Measurements from ENCODE around the gene DPAGT1. TPM values are rescaled to one million over a fixed set of nuclear protein-coding genes. Genes with fewer than 3 reads are reported as not detected.
A peak's percentile ranks its signal among the peaks of the same experiment; 100 is the strongest.

The DPAGT1 gene
- total and polyA plus RNA-seq, 2 experiments from 2014 or later, result 37.2 to 52.6 TPM

DNA sequence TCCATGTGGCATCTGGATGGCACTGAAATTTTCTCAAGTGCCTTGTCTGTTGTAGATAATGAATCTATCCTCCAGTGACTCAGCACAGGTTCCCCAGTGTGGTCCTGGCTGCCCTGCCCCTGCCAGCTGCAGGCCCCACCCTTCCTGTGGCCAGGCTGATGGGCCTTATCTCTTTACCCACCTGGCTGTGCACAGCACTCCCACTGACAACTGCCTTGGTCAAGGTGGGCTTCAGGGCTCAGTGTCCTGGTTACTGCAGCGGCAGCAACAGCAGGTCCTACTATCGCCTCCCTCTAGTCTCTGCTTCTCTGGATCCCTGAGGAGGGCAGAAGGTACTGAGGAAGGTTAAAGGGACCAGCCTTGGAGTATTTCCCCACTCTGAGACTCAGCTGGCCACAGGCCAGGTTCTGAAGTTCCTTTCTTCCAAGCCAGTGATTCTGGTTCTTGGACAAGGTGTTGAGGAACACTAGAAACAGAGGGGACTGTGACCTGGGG is 13.9 kb downstream of the DPAGT1 start (continued):
- TF ChIP-seq, protein P1, sequence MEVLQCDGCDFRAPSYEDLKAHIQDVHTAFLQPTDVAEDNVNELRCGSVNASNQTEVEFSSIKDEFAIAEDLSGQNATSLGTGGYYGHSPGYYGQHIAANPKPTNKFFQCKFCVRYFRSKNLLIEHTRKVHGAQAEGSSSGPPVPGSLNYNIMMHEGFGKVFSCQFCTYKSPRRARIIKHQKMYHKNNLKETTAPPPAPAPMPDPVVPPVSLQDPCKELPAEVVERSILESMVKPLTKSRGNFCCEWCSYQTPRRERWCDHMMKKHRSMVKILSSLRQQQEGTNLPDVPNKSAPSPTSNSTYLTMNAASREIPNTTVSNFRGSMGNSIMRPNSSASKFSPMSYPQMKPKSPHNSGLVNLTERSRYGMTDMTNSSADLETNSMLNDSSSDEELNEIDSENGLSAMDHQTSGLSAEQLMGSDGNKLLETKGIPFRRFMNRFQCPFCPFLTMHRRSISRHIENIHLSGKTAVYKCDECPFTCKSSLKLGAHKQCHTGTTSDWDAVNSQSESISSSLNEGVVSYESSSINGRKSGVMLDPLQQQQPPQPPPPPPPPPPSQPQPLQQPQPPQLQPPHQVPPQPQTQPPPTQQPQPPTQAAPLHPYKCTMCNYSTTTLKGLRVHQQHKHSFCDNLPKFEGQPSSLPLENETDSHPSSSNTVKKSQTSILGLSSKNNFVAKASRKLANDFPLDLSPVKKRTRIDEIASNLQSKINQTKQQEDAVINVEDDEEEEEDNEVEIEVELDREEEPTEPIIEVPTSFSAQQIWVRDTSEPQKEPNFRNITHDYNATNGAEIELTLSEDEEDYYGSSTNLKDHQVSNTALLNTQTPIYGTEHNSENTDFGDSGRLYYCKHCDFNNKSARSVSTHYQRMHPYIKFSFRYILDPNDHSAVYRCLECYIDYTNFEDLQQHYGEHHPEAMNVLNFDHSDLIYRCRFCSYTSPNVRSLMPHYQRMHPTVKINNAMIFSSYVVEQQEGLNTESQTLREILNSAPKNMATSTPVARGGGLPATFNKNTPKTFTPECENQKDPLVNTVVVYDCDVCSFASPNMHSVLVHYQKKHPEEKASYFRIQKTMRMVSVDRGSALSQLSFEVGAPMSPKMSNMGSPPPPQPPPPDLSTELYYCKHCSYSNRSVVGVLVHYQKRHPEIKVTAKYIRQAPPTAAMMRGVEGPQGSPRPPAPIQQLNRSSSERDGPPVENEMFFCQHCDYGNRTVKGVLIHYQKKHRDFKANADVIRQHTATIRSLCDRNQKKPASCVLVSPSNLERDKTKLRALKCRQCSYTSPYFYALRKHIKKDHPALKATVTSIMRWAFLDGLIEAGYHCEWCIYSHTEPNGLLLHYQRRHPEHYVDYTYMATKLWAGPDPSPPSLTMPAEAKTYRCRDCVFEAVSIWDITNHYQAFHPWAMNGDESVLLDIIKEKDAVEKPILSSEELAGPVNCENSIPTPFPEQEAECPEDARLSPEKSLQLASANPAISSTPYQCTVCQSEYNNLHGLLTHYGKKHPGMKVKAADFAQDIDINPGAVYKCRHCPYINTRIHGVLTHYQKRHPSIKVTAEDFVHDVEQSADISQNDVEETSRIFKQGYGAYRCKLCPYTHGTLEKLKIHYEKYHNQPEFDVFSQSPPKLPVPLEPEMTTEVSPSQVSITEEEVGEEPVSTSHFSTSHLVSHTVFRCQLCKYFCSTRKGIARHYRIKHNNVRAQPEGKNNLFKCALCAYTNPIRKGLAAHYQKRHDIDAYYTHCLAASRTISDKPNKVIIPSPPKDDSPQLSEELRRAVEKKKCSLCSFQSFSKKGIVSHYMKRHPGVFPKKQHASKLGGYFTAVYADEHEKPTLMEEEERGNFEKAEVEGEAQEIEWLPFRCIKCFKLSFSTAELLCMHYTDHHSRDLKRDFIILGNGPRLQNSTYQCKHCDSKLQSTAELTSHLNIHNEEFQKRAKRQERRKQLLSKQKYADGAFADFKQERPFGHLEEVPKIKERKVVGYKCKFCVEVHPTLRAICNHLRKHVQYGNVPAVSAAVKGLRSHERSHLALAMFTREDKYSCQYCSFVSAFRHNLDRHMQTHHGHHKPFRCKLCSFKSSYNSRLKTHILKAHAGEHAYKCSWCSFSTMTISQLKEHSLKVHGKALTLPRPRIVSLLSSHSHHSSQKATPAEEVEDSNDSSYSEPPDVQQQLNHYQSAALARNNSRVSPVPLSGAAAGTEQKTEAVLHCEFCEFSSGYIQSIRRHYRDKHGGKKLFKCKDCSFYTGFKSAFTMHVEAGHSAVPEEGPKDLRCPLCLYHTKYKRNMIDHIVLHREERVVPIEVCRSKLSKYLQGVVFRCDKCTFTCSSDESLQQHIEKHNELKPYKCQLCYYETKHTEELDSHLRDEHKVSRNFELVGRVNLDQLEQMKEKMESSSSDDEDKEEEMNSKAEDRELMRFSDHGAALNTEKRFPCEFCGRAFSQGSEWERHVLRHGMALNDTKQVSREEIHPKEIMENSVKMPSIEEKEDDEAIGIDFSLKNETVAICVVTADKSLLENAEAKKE (CRISPR knock-in tag; IDR thresholded peaks at IDR 0.05), result no peak
- no peak for TF ChIP-seq STAT1 (IDR thresholded peaks at IDR 0.05; ENCODE audit: unreplicated experiment)
- TF ChIP-seq EZH2 (IDR thresholded peaks at IDR 0.05; ENCODE audit: low read depth, unreplicated experiment), result no peak

- no peaks in the 10 kb centered on the region for H3K9me2 ChIP-seq (ENCODE audit: insufficient read depth)
- peak overlapping the region; percentile 77; the same call in 1 of the 2 replicates for H3K27ac Mint-ChIP-seq
- peak overlapping the region; percentile 37; the same call in 1 of the 3 replicates for H3K4me3 Mint-ChIP-seq
- H3K27me3 ChIP-seq (ENCODE audit: insufficient read depth), result no peaks in the 10 kb centered on the region
- peaks cover 31% of the 10 kb centered on the region for H3K36me3 Mint-ChIP-seq (ENCODE audit: low read depth)
- H3K9me3 Mint-ChIP-seq, result no peaks in the 10 kb centered on the region; the same call in 2 of the 3 replicates
- peaks cover 4% of the 10 kb centered on the region; the same call in 1 of the 2 replicates for H3K4me1 ChIP-seq (ENCODE audit: insufficient read depth)
- peaks cover 5% of the 10 kb centered on the region for H3K27me3 Mint-ChIP-seq (ENCODE audit: insufficient read depth, low read depth, poor library complexity)
- H3K4me1 Mint-ChIP-seq, result peaks cover 5% of the 10 kb centered on the region; the same call in 2 of the 3 replicates
- no peak overlapping the region for H3K4me3 ChIP-seq
- peaks cover 20% of the 10 kb centered on the region for H3K79me2 ChIP-seq (replicated peaks; ENCODE audit: insufficient read depth)
- H4K20me1 ChIP-seq (replicated peaks; ENCODE audit: insufficient read depth), result peaks cover 8% of the 10 kb centered on the region; the same call in 1 of the 2 replicates
- no peak overlapping the region for H2AFZ ChIP-seq
- H3F3A ChIP-seq (replicated peaks; ENCODE audit: low read depth), result peaks cover 18% of the 10 kb centered on the region
- H3K36me3 ChIP-seq (ENCODE audit: insufficient read depth), result no peaks in the 10 kb centered on the region; the same call in 1 of the 2 replicates
- DNase-seq (ENCODE audit: low spot score) (no peak), ATAC-seq (no peak)
- no peak overlapping the region for H3K4me2 ChIP-seq
- H3K27ac ChIP-seq (ENCODE audit: low read depth), result no peak overlapping the region
- TF ChIP-seq EZH2 (IDR thresholded peaks at IDR 0.05; ENCODE audit: low read depth, unreplicated experiment) (no peak), STAT1 (IDR thresholded peaks at IDR 0.05; ENCODE audit: unreplicated experiment) (no peak), CREB1 (CRISPR knock-in tag; IDR thresholded peaks at IDR 0.05; ENCODE audit: low read depth) (no peak)
- TF ChIP-seq, protein P1 (CRISPR knock-in tag; IDR thresholded peaks at IDR 0.05), result no peak
These were observed 14.5 kb downstream of the DPAGT1 start for GRCh38 chr11:119087123-119087522.

Data from GM23338 (cell line).